K562 (cell line): ENCODE results near the gene ARHGEF25. TPM values are rescaled to one million over a fixed set of nuclear protein-coding genes. Genes with fewer than 3 reads are reported as not detected.

Experiments used
- ATAC-seq: fragments of 200-7000 bp; cut with Tn5 transposase; 3 replicates; pipeline ENCODE4 v1.9.1; 2020; ENCODE audit warnings: moderate library complexity
- BruUV-seq: library from RNA; stranded (reverse); fragments of 400-500 nt; replicated peaks from 2 replicates; lab custom pipeline; 2021; lab: Mats Ljungman, UMichigan
- CTCF ChIA-PET: fragments of 300-600 bp; formaldehyde crosslinking; extraction: SDS; loops from one replicate; lab custom pipeline; 2021; ENCODE audit warnings: low intra/inter-chr PET ratio; lab: Yijun Ruan, JAX
- POLR2A ChIA-PET: fragments of 300-600, 350-650 bp; sonication (Branson Sonifier 250); formaldehyde crosslinking; extraction: SDS; loops from one replicate; lab custom pipeline; 2021; ENCODE audit warnings: antibody characterized with exemption, inconsistent platforms; lab: Yijun Ruan, JAX
- DNase-seq, 4 experiments: peaks; one replicate each; pipeline versions ENCODE4 v3.0.0 to v3.0.0-alpha.2; 2011 to 2018; ENCODE audit warnings: low spot score in 3 of 4, mixed read lengths in 3 of 4; ENCODE audit errors: extremely low read depth in 1 of 4
- FAIRE-seq: peaks from 2 replicates; lab custom pipeline; 2011; peaks lifted over from hg19 to GRCh38; lab: Jason Lieb, UNC
- H2AFZ ChIP-seq: 2 replicates; pipeline ENCODE4 v1.6.0; 2011; ENCODE audit warnings: low read depth, low read length, control low read depth, inconsistent platforms
- H3K27ac ChIP-seq: fragments of 200-600 bp; 3 replicates; pipeline ENCODE4 v1.8.0; 2011; ENCODE audit warnings: low read depth, mild to moderate bottlenecking, control low read depth, inconsistent platforms, low read length, moderate library complexity, mixed read lengths; ENCODE audit errors: extremely low read depth
- H3K27me3 ChIP-seq, 2 experiments: fragments of 300-600 bp in 1 of 2; 2 replicates in 1 of 2; 3 replicates in 1 of 2; pipeline versions ENCODE4 v1.6.0 to v1.8.0; 2011; ENCODE audit warnings: inconsistent platforms in 2 of 2, low read length in 2 of 2, mild to moderate bottlenecking in 1 of 2, mixed read lengths in 1 of 2, moderate library complexity in 1 of 2; ENCODE audit not compliant: control insufficient read depth in 2 of 2, insufficient read depth in 2 of 2
- H3K36me3 ChIP-seq: fragments of 300-600 bp; 3 replicates; pipeline ENCODE4 v1.8.0; 2011; ENCODE audit warnings: mild to moderate bottlenecking, low read length, inconsistent platforms; ENCODE audit not compliant: control insufficient read depth, insufficient read depth
- H3K4me1 ChIP-seq, 2 experiments: fragments of 200-600 bp in 1 of 2; replicated peaks in 1 of 2; 2 replicates in 1 of 2; 3 replicates in 1 of 2; pipeline versions ENCODE4 v1.5.1 to v1.8.0; 2011; ENCODE audit warnings: inconsistent platforms in 2 of 2, low read length in 2 of 2, mild to moderate bottlenecking in 1 of 2, mixed read lengths in 1 of 2, moderate library complexity in 1 of 2; ENCODE audit not compliant: control insufficient read depth in 2 of 2, insufficient read depth in 2 of 2
- H3K4me2 ChIP-seq: 2 replicates; pipeline ENCODE4 v1.6.1; 2011; ENCODE audit warnings: low read length, control low read depth, inconsistent platforms, mixed read lengths; ENCODE audit not compliant: insufficient read depth
- H3K4me3 ChIP-seq: fragments of 200-600 bp; sonication (generic), shearing (Covaris generic); 2 replicates; pipeline ENCODE4 v1.5.1; 2016; ENCODE audit warnings: control low read depth, inconsistent platforms
- H3K79me2 ChIP-seq: fragments of 200-600 bp; 3 replicates; pipeline ENCODE4 v1.8.0; 2011; ENCODE audit warnings: low read length, inconsistent platforms; ENCODE audit not compliant: control insufficient read depth, insufficient read depth
- H3K9ac ChIP-seq, 2 experiments: 2 replicates each; pipeline versions ENCODE4 v1.6.0 to v1.6.1; 2011; ENCODE audit warnings: low read depth in 2 of 2, low read length in 2 of 2, control low read depth in 1 of 2, inconsistent platforms in 1 of 2, mild to moderate bottlenecking in 1 of 2, mixed read lengths in 1 of 2; ENCODE audit not compliant: insufficient read depth in 1 of 2
- H3K9me1 ChIP-seq: one replicate; pipeline ENCODE4 v1.6.0; 2011; ENCODE audit warnings: inconsistent platforms, mild to moderate bottlenecking, low read length, moderate library complexity; ENCODE audit not compliant: control insufficient read depth, insufficient read depth
- H3K9me3 ChIP-seq: replicated peaks from 2 replicates; pipeline ENCODE4 v1.5.1; 2011; ENCODE audit warnings: low read depth, low read length, inconsistent platforms; ENCODE audit not compliant: control insufficient read depth, insufficient read depth
- H4K20me1 ChIP-seq: replicated peaks from 2 replicates; pipeline ENCODE4 v1.6.1; 2011; ENCODE audit warnings: low read length, inconsistent platforms, mixed read lengths; ENCODE audit not compliant: control insufficient read depth, insufficient read depth
- ZBTB5 ChIP-seq: fragments of 450-650 bp; IDR thresholded peaks from 2 replicates; pipeline ENCODE4 v1.6.1; 2017; ENCODE audit warnings: antibody characterized with exemption
- ZNF316 ChIP-seq: fragments of 450-650 bp; IDR thresholded peaks from 2 replicates; pipeline ENCODE4 v1.6.1; 2016
- ZNF830 ChIP-seq: fragments of 250-450 bp; sonication (Bioruptor Pico); IDR thresholded peaks from 2 replicates; pipeline ENCODE4 v1.5.0; 2021; ENCODE audit warnings: mild to moderate bottlenecking
- WGBS: fragments of 100-300 bp; shearing (Covaris generic); methylation state at CpG from one replicate; pipeline ENCODE4 v1.1.6; 2016; ENCODE audit warnings: low coverage, mixed read lengths; ENCODE audit not compliant: insufficient coverage; ENCODE audit errors: missing lambda C conversion rate; 5-methylcytosine and 5-hydroxymethylcytosine counted together
- in situ Hi-C: fragments of 300-500 bp; cut with MboI; formaldehyde crosslinking; loops from 4 replicates; pipeline ENCODE4 v1.15.0; 2018; ENCODE audit warnings: inconsistent platforms, mixed read lengths
- intact Hi-C: fragments of 100-400 bp; cut with micrococcal nuclease; formaldehyde crosslinking; loops from 2 replicates; pipeline ENCODE4 v1.14.2; 2022
- polyA plus RNA-seq, 8 experiments: library from polyadenylated mRNA; depleted of rRNA in 4 of 8; stranded (reverse) in 5 of 8; unstranded in 3 of 8; fragments of >200 nt; fragmentation: Nextera tagmentation in 2 of 8; fragmentation: Illumina TruSeq in 1 of 8; extraction: Ambion mirVana in 2 of 8; extraction: Trizol in 1 of 8; gene quantifications; 2 replicates each; pipeline versions ENCODE4 v1.2.1 to v1.2.3, GENCODE V29; 2011 to 2014; ENCODE audit warnings: inconsistent platforms in 1 of 8, missing spikeins in 1 of 8
- total RNA-seq, 7 experiments: library from RNA; depleted of rRNA in 6 of 7; stranded (reverse); fragments of >200 nt in 6 of 7; fragmentation: Illumina TruSeq in 2 of 7; extraction: Trizol in 2 of 7; gene quantifications; 2 replicates each; pipeline versions ENCODE4 v1.2.1 to v1.2.3, GENCODE V29; 2011 to 2021; ENCODE audit warnings: low replicate concordance in 1 of 7

ARHGEF25 gene
- total and polyA plus RNA-seq, 9 of the 15 experiments (the other 6 are each of a cell fraction or from before 2014, with no cell fraction given): 0.13 to 17.3 (median 11.6) TPM

GRCh38 chr12:57606399-57606798, 4.8 kb upstream of the ARHGEF25 start (continued):
- TF ChIP-seq ZNF316: no peak

- POLR2A ChIA-PET: interaction anchor here (0.8 to 2.1 kb wide), 4 partner anchors 10 to 23 kb away, joined by 4 to 9 read pairs (median 6); no protein-coding TSS in a partner anchor
- H3K79me2 ChIP-seq: no peaks in the 10 kb centered on the region; the same call in 1 of the 3 replicates
- no peaks in the 10 kb centered on the region for H3K9me1 ChIP-seq
- H3K4me2 ChIP-seq: no peak overlapping the region
- H3K9me3 ChIP-seq: no peaks in the 10 kb centered on the region
- FAIRE-seq (no peak), DNase-seq (no peak), ATAC-seq (no peak)
- H3K4me3 ChIP-seq: no peak overlapping the region
- 44% methylated on average over 10 of the region's 11 CpGs for WGBS
- intact Hi-C loops: no loop called here
- peaks cover 30 to 42% of the 10 kb centered on the region in 2 experiments for H3K4me1 ChIP-seq
- CTCF ChIA-PET: no interaction called here
- no TSS peak for BruUV-seq
- H3K27ac ChIP-seq: no peak overlapping the region
- no peak for TF ChIP-seq ZBTB5
- TF ChIP-seq ZNF830 (CRISPR knock-in tag): no peak
- TF ChIP-seq, all 486 proteins: peak for 0
- Histone ChIP-seq H2AFZ (peak overlapping the region; percentile 58), H3K36me3 (peaks cover 10% of the 10 kb centered on the region; the same call in 2 of the 3 replicates), H3K27me3 (no peaks in the 10 kb centered on the region), H3K9ac (0 out of 4 replicates have a peak overlapping the region, but pooled peaks of 1 of the 2 experiments have one; percentile 14), H4K20me1 (no peaks in the 10 kb centered on the region)
- in situ Hi-C loops: no loop called here
These were observed 4.4 kb upstream of the ARHGEF25 start for GRCh38 chr12:57606821-57607220.
